Measurements from ENCODE around the gene TOX2.
"Not testable (repeated sequence)": the region's sequence is repeated elsewhere in the genome, so short reads cannot be mapped to it uniquely, and the experiment has no call there.

The TOX2 gene

GRCh38 chr20:44038681-44039123 lies 124.0 kb downstream of the TOX2 start:
- no peak for DNase-seq

GRCh38 chr20:44039147-44039546 lies 124.5 kb downstream of the TOX2 start:
- DNase-seq: no peak

- DNase-seq: no peak
These were observed 125.1 kb downstream of the TOX2 start for GRCh38 chr20:44039741-44040140.

GRCh38 chr20:44040202-44040915 lies 125.7 kb downstream of the TOX2 start:
- no peak for DNase-seq

GRCh38 chr20:44041001-44041400 lies 126.3 kb downstream of the TOX2 start:
- DNase-seq: no peak

- DNase-seq: not testable (repeated sequence)
These were observed 130.1 kb downstream of the TOX2 start for GRCh38 chr20:44044712-44045111.

GRCh38 chr20:44050327-44050726 lies 135.7 kb downstream of the TOX2 start:
- no peak for DNase-seq

- DNase-seq: no peak
These were observed 136.4 kb downstream of the TOX2 start for GRCh38 chr20:44050925-44051660.

- no peak for DNase-seq
These were observed 137.0 kb downstream of the TOX2 start for GRCh38 chr20:44051661-44052000.

- no peak for DNase-seq
These were observed 137.5 kb downstream of the TOX2 start for GRCh38 chr20:44052166-44052565.

GRCh38 chr20:44053046-44053445 lies 138.4 kb downstream of the TOX2 start:
- DNase-seq: no peak

GRCh38 chr20:44054118-44054517 lies 139.5 kb downstream of the TOX2 start:
- DNase-seq: no peak

GRCh38 chr20:44054849-44055248 lies 140.2 kb downstream of the TOX2 start:
- DNase-seq: no peak

- peak; percentile 65 for DNase-seq
These were observed 141.5 kb downstream of the TOX2 start for GRCh38 chr20:44056010-44056698.

- no peak for DNase-seq
These were observed 143.3 kb downstream of the TOX2 start for GRCh38 chr20:44057698-44058675.

GRCh38 chr20:44064501-44065400 lies 150.1 kb downstream of the TOX2 start:
- no peak for DNase-seq

- no peak for DNase-seq
These were observed 151.0 kb downstream of the TOX2 start for GRCh38 chr20:44065401-44066340.

- DNase-seq: no peak
These were observed 152.3 kb downstream of the TOX2 start for GRCh38 chr20:44066645-44067606.

- no peak for DNase-seq
These were observed 153.0 kb downstream of the TOX2 start for GRCh38 chr20:44067650-44068081.
